B cell (primary cell): Measurements from ENCODE around the gene HOXB3. TPM values are rescaled to one million over a fixed set of nuclear protein-coding genes. Genes with fewer than 3 reads are reported as not detected.

Experiments used
- ATAC-seq: fragments of 200-7000 bp; cut with Tn5 transposase; one replicate; pipeline ENCODE4 v1.10.0; 2021; ENCODE audit warnings: low read depth, mild to moderate bottlenecking, moderate number of reproducible peaks, moderate library complexity
- CTCF ChIA-PET: fragments of 350-600 bp; sonication (Branson Sonifier 250); formaldehyde crosslinking; loops from one replicate; lab custom pipeline; 2021; ENCODE audit warnings: antibody characterized with exemption, inconsistent platforms; lab: Charles Lee
- POLR2A ChIA-PET: fragments of 350-600 bp; sonication (Branson Sonifier 250); formaldehyde crosslinking; loops from one replicate; lab custom pipeline; 2021; ENCODE audit warnings: antibody characterized with exemption; lab: Charles Lee
- DNase-seq: peaks from one replicate; pipeline ENCODE4 v3.0.0; 2013
- H2AFZ ChIP-seq: 2 replicates; pipeline ENCODE4 v1.6.1; 2012; ENCODE audit warnings: mild to moderate bottlenecking, low read depth, low read length; ENCODE audit not compliant: insufficient read depth, poor library complexity, severe bottlenecking
- H3K27ac ChIP-seq, 2 donors: 1 replicate in 1 of 2; 2 replicates in 1 of 2; pipeline ENCODE4 v1.5.1; 2012 to 2013; ENCODE audit warnings: low read length in 2 of 2, mild to moderate bottlenecking in 2 of 2, moderate library complexity in 1 of 2
- H3K27me3 ChIP-seq, 4 experiments: fragments of 200-600 bp in 1 of 4; sonication (generic) in 1 of 4; replicated peaks in 1 of 4; 1 replicate in 2 of 4; 2 replicates in 2 of 4; pipeline versions ENCODE4 v1.6.1 to v1.7.0; 2013 to 2016; ENCODE audit warnings: low read length in 3 of 4, mild to moderate bottlenecking in 2 of 4, mixed read lengths in 1 of 4, moderate library complexity in 1 of 4; ENCODE audit not compliant: insufficient read depth in 4 of 4, control insufficient read depth in 3 of 4; ENCODE audit errors: control extremely low read depth in 1 of 4
- H3K36me3 ChIP-seq, 2 experiments: replicated peaks in 1 of 2; 1 replicate in 1 of 2; 2 replicates in 1 of 2; pipeline versions ENCODE4 v1.6.1 to v1.7.1; 2013; ENCODE audit warnings: low read length in 1 of 2; ENCODE audit not compliant: insufficient read depth in 2 of 2, control insufficient read depth in 1 of 2; ENCODE audit errors: control extremely low read depth in 1 of 2, extremely low read depth in 1 of 2
- H3K4me1 ChIP-seq, 2 donors: fragments of 200-600 bp in 1 of 2; sonication (generic) in 1 of 2; 1 replicate in 1 of 2; 2 replicates in 1 of 2; pipeline versions ENCODE4 v1.5.1 to v1.6.1; 2013 to 2017; ENCODE audit warnings: low read length in 2 of 2; ENCODE audit not compliant: control insufficient read depth in 2 of 2, insufficient read depth in 2 of 2
- H3K4me2 ChIP-seq: replicated peaks from 2 replicates; pipeline ENCODE3; 2012; ENCODE audit warnings: mild to moderate bottlenecking, low read depth, low read length; ENCODE audit not compliant: poor library complexity, severe bottlenecking
- H3K4me3 ChIP-seq, 5 experiments: fragments of 200-600 bp in 1 of 5; sonication (generic) in 1 of 5; 1 replicate in 3 of 5; 2 replicates in 2 of 5; pipeline versions ENCODE4 v1.5.1 to v1.7.0; 2011 to 2016; ENCODE audit warnings: low read length in 4 of 5, mild to moderate bottlenecking in 4 of 5, low read depth in 2 of 5, control low read depth in 1 of 5, moderate library complexity in 1 of 5; ENCODE audit not compliant: insufficient read depth in 1 of 5; ENCODE audit errors: control extremely low read depth in 1 of 5, extremely low read depth in 1 of 5
- H3K79me2 ChIP-seq: fragments of 200-600 bp; sonication (generic); one replicate; pipeline ENCODE4 v1.6.0; 2016; ENCODE audit warnings: low read length; ENCODE audit not compliant: control insufficient read depth, insufficient read depth
- H3K9ac ChIP-seq: fragments of 200-600 bp; sonication (generic); 2 replicates; pipeline ENCODE4 v1.6.1; 2017; ENCODE audit warnings: mild to moderate bottlenecking, low read length, moderate library complexity
- H3K9me3 ChIP-seq, 3 donors: one replicate each; pipeline versions ENCODE4 v1.6.1 to v1.7.1; 2013; ENCODE audit warnings: low read length in 2 of 3; ENCODE audit not compliant: control insufficient read depth in 2 of 3, insufficient read depth in 1 of 3; ENCODE audit errors: control extremely low read depth in 1 of 3
- H4K20me1 ChIP-seq: 2 replicates; pipeline ENCODE4 v1.6.0; 2012; ENCODE audit warnings: mild to moderate bottlenecking, low read length; ENCODE audit not compliant: insufficient read depth, control insufficient read depth, poor library complexity, severe bottlenecking
- H3K27ac Mint-ChIP-seq: one replicate; pipeline ENCODE4 v1.8.0; 2021; ENCODE audit warnings: mixed read lengths
- H3K27me3 Mint-ChIP-seq: one replicate; pipeline ENCODE4 v1.8.0; 2021; ENCODE audit warnings: mixed read lengths
- H3K4me1 Mint-ChIP-seq: one replicate; pipeline ENCODE4 v1.8.0; 2021; ENCODE audit warnings: mixed read lengths
- H3K4me3 Mint-ChIP-seq: one replicate; pipeline ENCODE4 v1.8.0; 2021; ENCODE audit warnings: mixed read lengths
- H3K9me3 Mint-ChIP-seq: one replicate; pipeline ENCODE4 v1.8.0; 2022; ENCODE audit warnings: mixed read lengths; ENCODE audit not compliant: insufficient read depth
- EZH2 ChIP-seq: IDR thresholded peaks from 2 replicates; pipeline ENCODE4 v1.6.1; 2012; ENCODE audit warnings: borderline replicate concordance, low read depth, mild to moderate bottlenecking, moderate library complexity, low read length; ENCODE audit not compliant: insufficient read depth, poor library complexity, severe bottlenecking
- WGBS: methylation state at CpG from one replicate; pipeline ENCODE4 v1.1.5; 2013; ENCODE audit warnings: missing lambda C conversion rate; ENCODE audit not compliant: insufficient coverage; 5-methylcytosine and 5-hydroxymethylcytosine counted together
- intact Hi-C: fragments of 100-400 bp; cut with micrococcal nuclease; formaldehyde crosslinking; loops from one replicate; pipeline ENCODE4 v1.10.0; 2022
- polyA plus RNA-seq: library from polyadenylated mRNA; depleted of rRNA; stranded (reverse); fragments of >200 nt; gene quantifications from 2 replicates; pipeline ENCODE4 v1.2.3, GENCODE V29; 2012
- total RNA-seq, 2 donors: library from RNA; stranded (reverse); fragments of 120-200 nt in 1 of 2; gene quantifications; 1 replicate in 1 of 2; 2 replicates in 1 of 2; pipeline versions ENCODE4 v1.2.3 to v1.2.4, GENCODE V29; 2013 to 2022
- TF ChIP-seq, protein P1 (sequence below): fragments of 200-600 bp; IDR thresholded peaks from one replicate; pipeline ENCODE4 v1.8.0; 2022; ENCODE audit warnings: antibody characterized with exemption, mild to moderate bottlenecking

HOXB3 gene
- total and polyA plus RNA-seq, 2 donors (not counting 1 experiment from before 2014, with no cell fraction given): 3.0 to 4.0 TPM

DNA sequence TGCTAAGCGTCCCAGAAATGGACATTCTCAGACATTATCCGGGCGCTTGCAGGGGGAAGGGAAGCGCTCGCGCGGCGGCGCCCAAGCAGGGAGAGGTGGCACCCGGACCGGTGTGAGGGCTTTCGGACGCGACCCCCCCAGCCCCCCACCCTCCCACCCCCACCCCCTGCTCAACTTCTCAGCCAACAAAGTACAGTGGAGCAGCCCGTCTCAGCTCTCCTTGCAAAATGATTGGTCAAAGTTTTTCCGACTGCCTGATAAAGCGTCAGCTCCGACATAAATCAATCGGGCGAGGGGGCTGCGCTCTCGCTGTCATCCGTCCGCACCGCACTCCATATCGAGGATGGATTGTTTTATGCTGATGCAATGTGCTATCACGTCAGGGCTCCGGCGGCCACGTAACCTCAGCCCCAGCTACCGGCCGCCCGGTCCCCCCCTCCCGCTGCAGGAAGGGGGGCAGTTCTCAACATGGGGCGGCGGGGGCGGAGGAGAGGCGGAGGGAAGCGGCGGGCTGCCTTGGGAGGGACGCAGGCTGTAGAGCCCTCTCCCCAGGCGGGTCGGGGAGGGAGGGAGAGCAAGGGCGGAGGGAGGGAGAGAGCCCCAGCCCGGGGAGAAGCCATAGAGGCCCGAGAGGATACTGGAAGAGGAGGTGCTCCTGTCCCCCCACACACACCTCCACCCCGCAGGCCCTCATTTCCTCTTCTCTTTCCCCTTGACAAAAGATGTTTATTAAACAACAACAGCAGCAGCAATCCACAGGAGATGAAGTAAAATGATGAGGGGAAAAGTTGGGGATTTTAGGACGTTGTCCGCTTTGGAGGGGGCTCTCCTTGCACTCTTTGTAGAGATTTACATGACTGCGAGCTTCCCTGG lies 36.4 kb upstream of the HOXB3 start, which contains the start of gene HOXB9:
Gene HOXB9, minus strand, starts transcription at position 114 of the 873 bp plus-strand sequence. Its CDS starts 89 bp downstream, at position 25.
- ATAC-seq (peak; percentile 23), DNase-seq (peak; percentile 52)
- Mint-ChIP-seq H3K4me1 (peaks cover 21% of the 10 kb centered on the region), H3K27ac (no peak within 1 kb of the TSS), H3K4me3 (peak within 1 kb of the TSS; percentile 80), H3K27me3 (peaks cover 78% of the 10 kb centered on the region), H3K9me3 (no peaks in the 10 kb centered on the region)
- H3K27ac ChIP-seq: no peak within 1 kb of the TSS
- H3K36me3 ChIP-seq: no peaks in the 10 kb centered on the region
- peak within 1 kb of the TSS; percentile 97 for H3K4me2 ChIP-seq
- ChIA-PET POLR2A (interaction anchor here (0.6 kb wide), 4 partner anchors 26 to 331 kb away, joined by 3 to 5 read pairs (median 4); no protein-coding TSS in a partner anchor), CTCF (interaction anchor here (0.7 to 1.9 kb wide), 8 partner anchors 8 to 448 kb away, joined by 3 to 9 read pairs (median 3); no protein-coding TSS in a partner anchor)
- peaks cover 26 to 30% of the 10 kb centered on the region in 2 donors for H3K4me1 ChIP-seq
- peaks cover 0 to 96% (median 71%) of the 10 kb centered on the region in 4 experiments for H3K27me3 ChIP-seq
- H3K4me3 ChIP-seq: peak within 1 kb of the TSS in 4 of 5 experiments; percentile 17 to 66 (median 44)
- intact Hi-C loops: no loop called here
- peak within 1 kb of the TSS; percentile 63 for H3K9ac ChIP-seq
- H4K20me1 ChIP-seq: no peaks in the 10 kb centered on the region
- H3K79me2 ChIP-seq: no peaks in the 10 kb centered on the region
- TF ChIP-seq EZH2: peak; percentile 78
- TF ChIP-seq, protein P1, sequence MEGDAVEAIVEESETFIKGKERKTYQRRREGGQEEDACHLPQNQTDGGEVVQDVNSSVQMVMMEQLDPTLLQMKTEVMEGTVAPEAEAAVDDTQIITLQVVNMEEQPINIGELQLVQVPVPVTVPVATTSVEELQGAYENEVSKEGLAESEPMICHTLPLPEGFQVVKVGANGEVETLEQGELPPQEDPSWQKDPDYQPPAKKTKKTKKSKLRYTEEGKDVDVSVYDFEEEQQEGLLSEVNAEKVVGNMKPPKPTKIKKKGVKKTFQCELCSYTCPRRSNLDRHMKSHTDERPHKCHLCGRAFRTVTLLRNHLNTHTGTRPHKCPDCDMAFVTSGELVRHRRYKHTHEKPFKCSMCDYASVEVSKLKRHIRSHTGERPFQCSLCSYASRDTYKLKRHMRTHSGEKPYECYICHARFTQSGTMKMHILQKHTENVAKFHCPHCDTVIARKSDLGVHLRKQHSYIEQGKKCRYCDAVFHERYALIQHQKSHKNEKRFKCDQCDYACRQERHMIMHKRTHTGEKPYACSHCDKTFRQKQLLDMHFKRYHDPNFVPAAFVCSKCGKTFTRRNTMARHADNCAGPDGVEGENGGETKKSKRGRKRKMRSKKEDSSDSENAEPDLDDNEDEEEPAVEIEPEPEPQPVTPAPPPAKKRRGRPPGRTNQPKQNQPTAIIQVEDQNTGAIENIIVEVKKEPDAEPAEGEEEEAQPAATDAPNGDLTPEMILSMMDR: no peak
- H2AFZ ChIP-seq: peak within 1 kb of the TSS; percentile 76
- H3K9me3 ChIP-seq: peaks cover 0 to 9% (median 0%) of the 10 kb centered on the region in 3 donors
- WGBS: 7% methylated on average over 23 of the region's 50 CpGs
